Mesendoderm (in vitro differentiated cells): ENCODE data around the gene CDC7. TPM values are rescaled to one million over a fixed set of nuclear protein-coding genes. Genes with fewer than 3 reads are reported as not detected.
A peak's percentile ranks its signal among the peaks of the same experiment; 100 is the strongest.
"Not testable (repeated sequence)": the region's sequence is repeated elsewhere in the genome, so short reads cannot be mapped to it uniquely, and the experiment has no call there.

ENCODE experiments used
- DNase-seq: peaks from one replicate; pipeline ENCODE4 v3.0.0; 2013
- H2AK5ac ChIP-seq: 2 replicates; pipeline ENCODE4 v1.6.1; 2013; ENCODE audit warnings: low read length, inconsistent platforms
- H2BK120ac ChIP-seq: 2 replicates; pipeline ENCODE4 v1.6.1; 2013; ENCODE audit warnings: low read depth, mild to moderate bottlenecking, low read length, moderate library complexity, mixed read lengths
- H2BK15ac ChIP-seq: replicated peaks from 2 replicates; pipeline ENCODE4 v1.6.1; 2013; ENCODE audit warnings: low read depth, mild to moderate bottlenecking, moderate library complexity
- H2BK5ac ChIP-seq: 2 replicates; pipeline ENCODE4 v1.6.1; 2013; ENCODE audit warnings: low read length, inconsistent platforms
- H3K18ac ChIP-seq: 2 replicates; pipeline ENCODE4 v1.6.1; 2013; ENCODE audit warnings: mild to moderate bottlenecking, low read length, mixed read lengths
- H3K23ac ChIP-seq: one replicate; pipeline ENCODE4 v1.6.1; 2013; ENCODE audit warnings: low read length
- H3K27ac ChIP-seq: 2 replicates; pipeline ENCODE4 v1.5.1; 2013; ENCODE audit warnings: low read depth, mild to moderate bottlenecking, inconsistent platforms, low read length, moderate library complexity
- H3K27me3 ChIP-seq: 2 replicates; pipeline ENCODE4 v1.6.1; 2013; ENCODE audit warnings: low read length, control low read depth, mild to moderate bottlenecking, inconsistent platforms; ENCODE audit not compliant: insufficient read depth, poor library complexity
- H3K36me3 ChIP-seq: 2 replicates; pipeline ENCODE4 v1.6.1; 2013; ENCODE audit warnings: low read length, inconsistent platforms; ENCODE audit not compliant: control insufficient read depth, insufficient read depth
- H3K4ac ChIP-seq: one replicate; pipeline ENCODE4 v1.6.1; 2013; ENCODE audit warnings: low read depth, mild to moderate bottlenecking, low read length, moderate library complexity
- H3K4me1 ChIP-seq: 2 replicates; pipeline ENCODE4 v1.6.1; 2013; ENCODE audit warnings: low read depth, low read length, inconsistent platforms; ENCODE audit not compliant: control insufficient read depth
- H3K4me2 ChIP-seq: 2 replicates; pipeline ENCODE4 v1.6.1; 2013; ENCODE audit warnings: low read length
- H3K4me3 ChIP-seq: 2 replicates; pipeline ENCODE4 v1.5.1; 2013; ENCODE audit warnings: mild to moderate bottlenecking, low read length
- H3K56ac ChIP-seq: one replicate; pipeline ENCODE4 v1.6.1; 2013; ENCODE audit warnings: low read length
- H3K79me1 ChIP-seq: 2 replicates; pipeline ENCODE4 v1.6.1; 2013; ENCODE audit warnings: low read length, inconsistent platforms
- H3K79me2 ChIP-seq: 2 replicates; pipeline ENCODE4 v1.6.1; 2013; ENCODE audit warnings: mild to moderate bottlenecking, low read length; ENCODE audit not compliant: control insufficient read depth, insufficient read depth
- H3K9ac ChIP-seq: 2 replicates; pipeline ENCODE4 v1.6.1; 2013; ENCODE audit warnings: low read length, inconsistent platforms
- H4K5ac ChIP-seq: one replicate; pipeline ENCODE4 v1.6.1; 2013; ENCODE audit warnings: low read length
- H4K8ac ChIP-seq: one replicate; pipeline ENCODE4 v1.6.1; 2013; ENCODE audit warnings: low read depth, mild to moderate bottlenecking, control low read depth, low read length, moderate library complexity
- WGBS: extraction: QIAGEN DNeasy Blood & Tissue Kit; methylation state at CpG from one replicate; pipeline ENCODE4 v1.1.7; 2013; ENCODE audit warnings: low lambda C conversion rate, missing lambda C conversion rate; ENCODE audit not compliant: insufficient coverage; ENCODE audit errors: extremely low coverage; 5-methylcytosine and 5-hydroxymethylcytosine counted together
- polyA plus RNA-seq, 2 experiments: library from polyadenylated mRNA; stranded (reverse); fragments of 200-250 nt; gene quantifications; one replicate each; pipeline ENCODE4 v1.2.3, GENCODE V29; 2013

CDC7 gene
- 25.9 TPM for polyA plus RNA-seq (2013, experiment 1 of 2)
- polyA plus RNA-seq (2013, experiment 2 of 2), result 25.5 TPM

DNA sequence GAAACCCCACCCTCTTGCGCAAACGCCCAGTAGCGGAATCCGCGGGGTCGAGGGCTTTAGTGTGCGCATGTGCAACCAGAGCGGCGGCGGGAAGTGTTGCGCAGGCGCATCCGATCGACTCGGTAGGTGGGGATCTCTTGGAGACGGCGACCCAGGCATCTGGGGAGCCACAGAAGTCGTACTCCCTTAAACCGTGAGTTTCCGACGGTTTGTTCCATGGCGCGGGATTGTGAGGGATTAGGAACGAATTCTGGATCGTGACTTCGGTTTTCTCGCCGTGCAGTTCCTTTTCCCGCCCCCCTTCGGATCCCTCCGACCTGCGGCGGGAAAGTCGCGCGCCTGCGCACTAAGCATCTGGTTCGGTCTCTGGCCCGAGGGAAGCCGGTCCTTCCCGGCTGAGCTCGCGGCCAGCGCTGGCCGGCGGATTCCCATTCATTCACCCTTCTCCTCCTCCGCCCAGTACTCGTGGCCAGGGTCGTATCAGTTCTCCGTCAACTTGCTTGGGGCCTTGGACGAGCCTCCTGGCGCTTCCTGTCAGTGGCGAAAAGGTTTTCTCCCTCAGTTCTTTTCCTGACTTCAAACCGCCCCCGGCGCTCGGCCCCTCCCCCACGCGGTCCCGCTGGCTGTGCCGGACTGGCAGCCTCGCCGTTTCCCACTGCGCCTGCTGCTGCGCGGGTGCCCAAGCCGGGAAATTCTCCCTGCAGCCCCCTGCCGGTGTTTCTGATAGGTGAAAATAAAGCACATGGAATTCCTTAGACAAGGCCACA is at the start of gene CDC7:
TSS of gene CDC7 (plus strand) at position 96 of the 767 bp plus-strand sequence. CDS start 866 bp downstream, outside the sequence.
- Histone ChIP-seq H3K56ac (peak within 1 kb of the TSS; percentile 99), H3K18ac (peak within 1 kb of the TSS; percentile 96), H3K27ac (peak within 1 kb of the TSS; percentile 99), H3K4me2 (peak within 1 kb of the TSS; percentile 56), H3K23ac (peak within 1 kb of the TSS; percentile 76), H3K4me3 (peak within 1 kb of the TSS; percentile 67), H3K36me3 (no peaks in the 10 kb centered on the region), H3K4me1 (peaks cover 4% of the 10 kb centered on the region), H2BK5ac (peak within 1 kb of the TSS; percentile 87), H2AK5ac (no peak within 1 kb of the TSS), H4K5ac (peak within 1 kb of the TSS; percentile 37), H3K79me1 (peaks cover 4% of the 10 kb centered on the region), H3K79me2 (peaks cover 9% of the 10 kb centered on the region), H4K8ac (no peak within 1 kb of the TSS), H2BK120ac (no peak within 1 kb of the TSS), H3K4ac (peak within 1 kb of the TSS; percentile 60), H3K9ac (peak within 1 kb of the TSS; percentile 92), H2BK15ac (no peak within 1 kb of the TSS), H3K27me3 (no peaks in the 10 kb centered on the region)
- no CpG with 5 or more reads among the region's 68 CpGs for WGBS
- DNase-seq, result peak; percentile 96

DNA sequence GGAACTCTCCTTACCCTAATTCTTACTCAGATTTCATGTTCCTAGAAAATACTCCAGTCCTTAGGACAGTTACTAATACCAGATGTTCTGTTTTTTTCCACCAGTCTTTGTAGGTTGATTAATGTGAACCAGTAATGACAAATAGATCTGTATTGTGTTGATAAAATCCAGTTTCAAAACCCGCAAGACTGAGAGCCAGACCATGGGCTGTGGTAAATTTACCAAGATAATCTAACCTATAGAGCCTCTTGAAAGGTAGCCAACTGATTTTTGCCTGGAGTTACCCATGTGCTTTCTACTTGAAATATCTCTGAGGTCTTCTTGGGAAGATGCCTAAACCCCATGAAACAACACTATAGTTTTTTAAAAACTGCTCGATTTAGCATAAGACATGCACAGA is 46.5 kb upstream of the CDC7 start:
- Histone ChIP-seq H2BK15ac (no peak overlapping the region), H3K4me3 (no peak overlapping the region), H3K79me1 (no peaks in the 10 kb centered on the region), H3K79me2 (no peaks in the 10 kb centered on the region), H2BK5ac (no peak overlapping the region), H3K4me1 (no peaks in the 10 kb centered on the region), H4K8ac (no peak overlapping the region), H3K4ac (no peak overlapping the region), H3K4me2 (no peak overlapping the region), H2AK5ac (no peak overlapping the region), H3K9ac (no peak overlapping the region), H3K36me3 (no peaks in the 10 kb centered on the region), H3K27me3 (no peaks in the 10 kb centered on the region), H3K56ac (no peak overlapping the region), H3K27ac (no peak overlapping the region), H3K18ac (no peak overlapping the region), H2BK120ac (no peak overlapping the region), H4K5ac (no peak overlapping the region), H3K23ac (no peak overlapping the region)
- WGBS, result no CpG with 5 or more reads among the region's 2 CpGs
- DNase-seq, result no peak

DNA sequence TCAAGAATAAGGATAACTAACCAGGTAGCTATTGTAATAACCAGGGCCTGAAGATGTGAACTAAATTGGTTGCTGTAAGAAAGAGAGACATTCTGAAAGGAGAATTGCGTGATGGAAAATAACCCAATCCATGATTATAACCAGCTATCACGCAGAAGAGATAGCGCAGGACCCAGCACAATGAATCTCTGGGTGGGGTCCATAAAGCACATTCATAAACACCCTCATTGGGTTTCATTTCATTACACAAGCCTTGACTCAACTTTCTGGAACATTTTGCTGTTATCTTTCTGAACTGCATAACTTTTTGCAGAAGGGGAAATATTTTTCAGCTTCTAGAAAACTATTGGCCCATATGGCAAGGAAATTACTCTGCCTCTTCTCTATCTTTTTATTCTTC is 45.3 kb upstream of the CDC7 start:
- Histone ChIP-seq H2BK120ac (no peak overlapping the region), H3K36me3 (no peaks in the 10 kb centered on the region), H3K79me2 (no peaks in the 10 kb centered on the region), H3K4ac (no peak overlapping the region), H4K8ac (no peak overlapping the region), H3K27ac (no peak overlapping the region), H3K4me2 (no peak overlapping the region), H2BK5ac (no peak overlapping the region), H4K5ac (no peak overlapping the region), H3K9ac (no peak overlapping the region), H2BK15ac (no peak overlapping the region), H2AK5ac (no peak overlapping the region), H3K23ac (no peak overlapping the region), H3K4me1 (no peaks in the 10 kb centered on the region), H3K18ac (no peak overlapping the region), H3K27me3 (no peaks in the 10 kb centered on the region), H3K4me3 (no peak overlapping the region), H3K79me1 (no peaks in the 10 kb centered on the region), H3K56ac (no peak overlapping the region)
- DNase-seq, result no peak
- no CpG with 5 or more reads among the region's 3 CpGs for WGBS

DNA sequence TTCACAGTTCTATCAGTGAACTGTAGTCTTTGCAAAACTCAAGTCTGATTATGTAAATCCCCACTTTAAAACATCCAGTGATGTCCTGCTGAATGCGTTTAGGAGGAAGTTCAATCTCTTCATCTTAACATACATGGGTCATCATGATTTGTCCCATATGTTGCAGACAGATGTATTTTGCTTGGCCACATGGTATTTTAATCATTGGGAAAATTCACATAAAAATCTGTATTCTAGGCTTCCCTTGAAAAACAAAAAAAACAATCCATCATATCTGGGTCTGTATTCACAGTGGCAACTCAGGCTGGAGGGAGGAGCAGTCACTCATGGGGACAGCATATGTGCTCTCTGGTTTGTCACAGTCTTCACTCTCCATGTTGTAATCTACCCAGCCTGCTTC is 44.8 kb upstream of the CDC7 start:
- Histone ChIP-seq H3K79me1 (no peaks in the 10 kb centered on the region), H3K36me3 (no peaks in the 10 kb centered on the region), H2BK15ac (no peak overlapping the region), H3K56ac (no peak overlapping the region), H3K18ac (no peak overlapping the region), H3K4ac (no peak overlapping the region), H3K9ac (no peak overlapping the region), H3K4me3 (no peak overlapping the region), H3K27ac (no peak overlapping the region), H3K23ac (no peak overlapping the region), H2AK5ac (no peak overlapping the region), H3K79me2 (no peaks in the 10 kb centered on the region), H4K5ac (no peak overlapping the region), H3K4me1 (no peaks in the 10 kb centered on the region), H2BK5ac (no peak overlapping the region), H4K8ac (no peak overlapping the region), H3K4me2 (no peak overlapping the region), H2BK120ac (no peak overlapping the region), H3K27me3 (no peaks in the 10 kb centered on the region)
- WGBS, result no CpG with 5 or more reads among the region's 1 CpG
- no peak for DNase-seq

DNA sequence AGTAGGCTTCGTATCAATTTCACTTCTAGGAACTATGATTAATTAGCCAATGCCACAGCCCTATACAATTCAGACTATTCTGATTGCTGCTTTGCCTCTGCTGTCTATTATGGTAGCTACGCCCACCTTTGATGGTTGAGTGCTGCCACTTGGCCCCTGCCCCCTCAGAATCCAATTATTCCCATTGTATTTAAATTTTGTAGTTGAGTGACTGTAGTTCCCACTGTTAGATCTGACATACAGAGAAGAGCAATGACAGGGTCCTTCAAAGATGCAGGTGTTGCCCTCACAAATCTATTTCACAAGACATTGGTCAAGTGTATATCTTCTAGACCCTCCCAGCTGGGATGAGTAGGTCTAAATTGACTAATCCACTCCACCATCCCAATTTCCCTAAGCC is 35.3 kb upstream of the CDC7 start:
- not testable (repeated sequence) for H3K4me1 ChIP-seq, H2AK5ac ChIP-seq, H3K23ac ChIP-seq, H3K4me3 ChIP-seq, H3K4me2 ChIP-seq, H3K36me3 ChIP-seq, H3K27me3 ChIP-seq, DNase-seq, H4K5ac ChIP-seq, H3K79me2 ChIP-seq, H3K9ac ChIP-seq, H2BK15ac ChIP-seq, H3K79me1 ChIP-seq, H3K27ac ChIP-seq, H2BK120ac ChIP-seq, H4K8ac ChIP-seq, H2BK5ac ChIP-seq, H3K18ac ChIP-seq, H3K4ac ChIP-seq, H3K56ac ChIP-seq
- no CpG with 5 or more reads among the region's 2 CpGs for WGBS
